Pancreas (tissue), 10 donors: ENCODE data around the gene GPR119. TPM values are rescaled to one million over a fixed set of nuclear protein-coding genes. Genes with fewer than 3 reads are reported as not detected.

ENCODE experiments used
- ATAC-seq, 4 donors: fragments of 200-7000 bp; cut with Tn5 transposase; one replicate each; pipeline versions ENCODE4 v1.8.0 to v1.9.1; 2020; ENCODE audit warnings: mild to moderate bottlenecking in 4 of 4, moderate library complexity in 4 of 4
- DNase-seq, 6 donors: peaks; one replicate each; pipeline ENCODE4 v3.0.0-alpha.2; 2020
- FAIRE-seq: peaks from 2 replicates; lab custom pipeline; 2012; peaks lifted over from hg19 to GRCh38; lab: Jason Lieb, UNC
- H3K27ac ChIP-seq, 4 donors: fragments of 200-600 bp; sonication (generic); 1 replicate in 3 of 4; 2 replicates in 1 of 4; pipeline versions ENCODE4 v1.5.0 to v1.8.0; 2020
- H3K27me3 ChIP-seq, 4 donors: fragments of 200-600 bp; one replicate each; pipeline ENCODE4 v1.8.0; 2021
- H3K36me3 ChIP-seq, 3 donors: fragments of 200-600 bp; sonication (generic) in 1 of 3; one replicate each; pipeline versions ENCODE4 v1.5.0 to v1.8.0; 2020 to 2021
- H3K4me1 ChIP-seq, 3 donors: fragments of 200-600 bp; one replicate each; pipeline ENCODE4 v1.8.0; 2021
- H3K4me3 ChIP-seq, 4 donors: fragments of 200-600 bp; sonication (generic) in 2 of 4; one replicate each; pipeline versions ENCODE4 v1.5.0 to v1.8.0; 2020 to 2021
- H3K9me3 ChIP-seq, 4 donors: fragments of 200-600 bp; one replicate each; pipeline ENCODE4 v1.8.0; 2021
- WGBS, 2 donors: extraction: QIAGEN DNeasy Blood & Tissue Kit; methylation state at CpG; one replicate each; pipeline ENCODE4 v1.1.7; 2013; 5-methylcytosine and 5-hydroxymethylcytosine counted together
- intact Hi-C, 3 donors: fragments of 100-400 bp; cut with DNase I; formaldehyde crosslinking; loops; one replicate each; pipeline versions ENCODE4 v1.11.1 to v1.14.2; 2022
- polyA plus RNA-seq, 2 donors: library from polyadenylated mRNA; stranded (reverse); fragments of 200-250 nt; gene quantifications; one replicate each; pipeline ENCODE4 v1.2.3, GENCODE V29; 2013
- total RNA-seq, 6 donors: library from RNA; stranded (reverse); fragmentation: NEBNext Ultra II Directional in 4 of 6; extraction: Animal tissue kit (Norgen Biotek cat#: 25700) in 4 of 6; gene quantifications; one replicate each; pipeline versions ENCODE4 v1.2.1 to v1.2.4, GENCODE V29; 2021 to 2023
- TF ChIP-seq, protein P1 (sequence below), 4 donors: fragments of 200-600 bp; sonication (generic) in 3 of 4; IDR thresholded peaks; one replicate each; pipeline versions ENCODE4 v1.5.0 to v1.8.0; 2021; ENCODE audit warnings: antibody characterized with exemption in 4 of 4
- donor health status: healthy with polysubstance abuse.
- donor health status: DM: no; HTN: no; CAD: no; lungs with moderate emphysema.
- donor health status: DM: no; HTN: no; CAD: no.
- donor health status: control.
- donor health status: control.
- donor health status: Bipolar disorder and iron deficiency.
- donor health status: DM: yes; HTN: yes; CAD: no.
- donor health status: DM: no; HTN: no; CAD: no.
- donor health status: DM: no; HTN: no; CAD: no.
- donor health status: DM: yes; HTN: yes; CAD: no.

GPR119 gene
- total and polyA plus RNA-seq, 8 donors: 0.19 to 7.6 (median 1.5) TPM; not detected in 1

DNA sequence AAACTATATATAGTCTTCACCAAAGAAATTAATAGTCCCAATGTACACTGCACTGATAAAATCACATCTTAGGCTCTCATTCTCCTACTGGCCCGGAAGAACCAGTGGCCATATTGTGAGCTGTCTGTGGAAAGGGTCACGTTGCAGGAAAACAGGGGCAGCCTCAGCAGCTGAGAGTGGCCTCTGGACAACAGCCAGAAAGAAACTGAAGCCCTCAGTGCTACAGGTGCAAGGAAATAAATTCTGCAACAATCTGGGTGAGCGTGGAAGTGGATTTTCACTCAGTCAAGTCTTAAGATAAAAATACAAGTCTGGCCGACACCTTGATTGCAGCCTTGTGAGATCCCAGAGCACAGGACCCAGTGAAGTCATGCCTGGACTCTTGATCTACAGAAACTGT is 48.9 kb downstream of the GPR119 start:
- Histone ChIP-seq H3K27me3 (peaks cover 0 to 8% (median 0%) of the 10 kb centered on the region in 4 donors), H3K9me3 (no peaks in the 10 kb centered on the region), H3K4me3 (no peak overlapping the region), H3K27ac (no peak overlapping the region), H3K36me3 (no peaks in the 10 kb centered on the region), H3K4me1 (no peaks in the 10 kb centered on the region)
- 46 to 63% methylated on average over 4 of the region's 4 CpGs for WGBS, 2 donors
- FAIRE-seq (no peak), DNase-seq (no peak), ATAC-seq (no peak)
- TF ChIP-seq, protein P1, sequence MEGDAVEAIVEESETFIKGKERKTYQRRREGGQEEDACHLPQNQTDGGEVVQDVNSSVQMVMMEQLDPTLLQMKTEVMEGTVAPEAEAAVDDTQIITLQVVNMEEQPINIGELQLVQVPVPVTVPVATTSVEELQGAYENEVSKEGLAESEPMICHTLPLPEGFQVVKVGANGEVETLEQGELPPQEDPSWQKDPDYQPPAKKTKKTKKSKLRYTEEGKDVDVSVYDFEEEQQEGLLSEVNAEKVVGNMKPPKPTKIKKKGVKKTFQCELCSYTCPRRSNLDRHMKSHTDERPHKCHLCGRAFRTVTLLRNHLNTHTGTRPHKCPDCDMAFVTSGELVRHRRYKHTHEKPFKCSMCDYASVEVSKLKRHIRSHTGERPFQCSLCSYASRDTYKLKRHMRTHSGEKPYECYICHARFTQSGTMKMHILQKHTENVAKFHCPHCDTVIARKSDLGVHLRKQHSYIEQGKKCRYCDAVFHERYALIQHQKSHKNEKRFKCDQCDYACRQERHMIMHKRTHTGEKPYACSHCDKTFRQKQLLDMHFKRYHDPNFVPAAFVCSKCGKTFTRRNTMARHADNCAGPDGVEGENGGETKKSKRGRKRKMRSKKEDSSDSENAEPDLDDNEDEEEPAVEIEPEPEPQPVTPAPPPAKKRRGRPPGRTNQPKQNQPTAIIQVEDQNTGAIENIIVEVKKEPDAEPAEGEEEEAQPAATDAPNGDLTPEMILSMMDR (IDR thresholded peaks at IDR 0.05): no peak
- intact Hi-C loops: no loop called here

Other genes starting within 250 kb of the GPR119 start
- gene AIFM1, start 219.8 kb downstream of the GPR119 start, total RNA-seq: 10 to 100 TPM; 12.1 to 19.7 (median 15.3) TPM
- gene AIFM1, start 219.8 kb downstream of the GPR119 start, polyA plus RNA-seq: 10 to 100 TPM; 12.5 to 19.6 TPM
- gene RAB33A, start 213.7 kb downstream of the GPR119 start, total RNA-seq: under 1 TPM in 1 of 6 donors, not detected in 5; 0.17 TPM
- under 1 TPM; 0.23 to 0.38 TPM for gene RAB33A, start 213.7 kb downstream of the GPR119 start, polyA plus RNA-seq
- gene ZNF280C, start 116.8 kb downstream of the GPR119 start, total RNA-seq: 1 to 10 TPM; 1.1 to 2.5 (median 1.6) TPM
- gene ZNF280C, start 116.8 kb downstream of the GPR119 start, polyA plus RNA-seq: 1 to 10 TPM in 1 of 2 donors, under 1 TPM in 1; 0.61 to 1.1 TPM
- gene SLC25A14, start 45.8 kb downstream of the GPR119 start, total RNA-seq: 10 to 100 TPM in 1 of 6 donors, 1 to 10 TPM in 5; 4.5 to 11.3 (median 6.6) TPM
- gene SLC25A14, start 45.8 kb downstream of the GPR119 start, polyA plus RNA-seq: 10 to 100 TPM; 15.1 to 37.1 TPM
- gene RBMX2, start 16.3 kb upstream of the GPR119 start, total RNA-seq: 10 to 100 TPM in 2 of 6 donors, 1 to 10 TPM in 4; 6.2 to 10.5 (median 8.8) TPM
- 10 to 100 TPM; 13.6 to 28.2 TPM for gene RBMX2, start 16.3 kb upstream of the GPR119 start, polyA plus RNA-seq